Astrocyte of the cerebellum (primary cell): ENCODE measurements around the gene GSTT2B.
"Not testable (repeated sequence)": the region's sequence is repeated elsewhere in the genome, so short reads cannot be mapped to it uniquely, and the experiment has no call there.

Experiments used
- DNase-seq: peaks from one replicate; pipeline ENCODE4 v3.0.0-alpha.2; 2011; ENCODE audit warnings: low read depth
- H3K4me3 ChIP-seq: 2 replicates; pipeline ENCODE4 v1.5.1; 2011; ENCODE audit warnings: mild to moderate bottlenecking, low read depth, low read length, moderate library complexity
- in situ Hi-C: cut with HindIII; loops from 2 replicates; pipeline ENCODE4 v1.10.0; 2017; ENCODE audit warnings: low sequenced_read_pairs
- TF ChIP-seq, protein P1 (sequence below): IDR thresholded peaks from 2 replicates; pipeline ENCODE4 v1.5.1; 2012; ENCODE audit warnings: low read length, low read depth, moderate library complexity, mild to moderate bottlenecking; ENCODE audit errors: missing control alignments

Gene GSTT2B

DNA sequence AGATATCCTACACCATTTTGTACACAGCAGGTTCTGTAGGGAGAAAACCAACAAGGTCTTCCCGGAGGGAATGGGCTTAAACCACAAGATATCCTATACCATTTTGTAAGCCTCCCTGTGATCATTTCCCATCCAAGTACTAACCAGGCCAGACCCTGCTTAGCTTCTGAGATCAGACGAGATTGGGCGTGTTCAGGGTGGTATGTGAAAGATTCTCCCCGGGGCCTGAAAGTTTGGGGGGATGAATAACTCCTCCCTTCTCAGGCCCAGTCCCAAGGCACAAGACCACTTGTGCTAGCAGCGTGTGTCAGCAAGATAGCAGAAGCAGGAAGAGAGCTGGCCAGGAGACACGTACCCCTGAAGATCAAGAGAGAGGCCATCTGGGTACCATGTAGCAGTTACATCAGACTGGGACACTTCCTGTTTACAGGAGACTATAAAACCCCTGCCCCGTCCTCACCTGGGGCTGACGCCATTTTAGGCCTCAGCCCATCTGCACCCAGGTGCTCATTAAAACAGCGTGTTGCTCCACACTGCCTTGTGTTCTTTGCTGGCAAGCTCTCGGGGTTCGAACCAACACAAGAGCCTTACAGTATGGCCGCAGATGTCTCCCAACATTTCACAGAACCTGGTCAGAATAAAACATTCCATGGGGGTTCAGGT is 49.5 kb downstream of the GSTT2B start:
- no peak for DNase-seq
- no peak overlapping the region for H3K4me3 ChIP-seq
- in situ Hi-C loops: no loop called here
- TF ChIP-seq, protein P1, sequence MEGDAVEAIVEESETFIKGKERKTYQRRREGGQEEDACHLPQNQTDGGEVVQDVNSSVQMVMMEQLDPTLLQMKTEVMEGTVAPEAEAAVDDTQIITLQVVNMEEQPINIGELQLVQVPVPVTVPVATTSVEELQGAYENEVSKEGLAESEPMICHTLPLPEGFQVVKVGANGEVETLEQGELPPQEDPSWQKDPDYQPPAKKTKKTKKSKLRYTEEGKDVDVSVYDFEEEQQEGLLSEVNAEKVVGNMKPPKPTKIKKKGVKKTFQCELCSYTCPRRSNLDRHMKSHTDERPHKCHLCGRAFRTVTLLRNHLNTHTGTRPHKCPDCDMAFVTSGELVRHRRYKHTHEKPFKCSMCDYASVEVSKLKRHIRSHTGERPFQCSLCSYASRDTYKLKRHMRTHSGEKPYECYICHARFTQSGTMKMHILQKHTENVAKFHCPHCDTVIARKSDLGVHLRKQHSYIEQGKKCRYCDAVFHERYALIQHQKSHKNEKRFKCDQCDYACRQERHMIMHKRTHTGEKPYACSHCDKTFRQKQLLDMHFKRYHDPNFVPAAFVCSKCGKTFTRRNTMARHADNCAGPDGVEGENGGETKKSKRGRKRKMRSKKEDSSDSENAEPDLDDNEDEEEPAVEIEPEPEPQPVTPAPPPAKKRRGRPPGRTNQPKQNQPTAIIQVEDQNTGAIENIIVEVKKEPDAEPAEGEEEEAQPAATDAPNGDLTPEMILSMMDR: no peak

DNA sequence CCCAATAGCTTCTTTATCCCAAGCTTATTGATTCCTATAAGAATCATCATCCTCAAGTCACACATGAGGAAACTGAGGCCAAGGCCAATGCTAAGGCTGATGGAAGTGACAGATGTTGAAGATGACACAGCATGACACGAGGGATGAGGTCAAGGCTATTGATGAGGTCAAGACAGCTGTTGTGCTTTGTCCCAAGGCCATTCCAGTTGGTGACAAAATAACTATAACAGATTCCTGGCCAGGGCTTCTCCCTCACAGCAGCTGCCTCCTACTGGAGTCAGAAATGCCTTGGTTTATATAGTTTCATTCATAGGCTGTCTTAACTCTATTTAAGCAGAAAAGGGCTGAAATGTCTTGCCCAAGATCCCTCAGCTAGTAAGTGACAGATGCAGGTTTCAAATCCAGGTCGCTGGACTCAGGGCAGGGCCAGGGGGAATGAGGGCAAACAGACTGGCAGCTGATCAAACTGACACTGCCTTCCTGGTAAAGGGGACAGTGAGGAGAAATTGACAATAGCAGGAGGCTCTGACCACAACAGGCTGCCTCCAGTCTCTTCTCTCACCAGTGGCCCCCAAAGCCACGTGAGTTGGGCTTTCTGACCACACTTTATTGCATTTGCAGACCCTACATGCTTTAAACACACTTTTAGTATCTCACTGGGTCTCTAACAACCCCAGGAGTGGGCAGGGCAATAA is 50.4 kb downstream of the GSTT2B start:
- no peak overlapping the region for H3K4me3 ChIP-seq
- in situ Hi-C loops: no loop called here
- TF ChIP-seq, protein P1: no peak
- no peak for DNase-seq

DNA sequence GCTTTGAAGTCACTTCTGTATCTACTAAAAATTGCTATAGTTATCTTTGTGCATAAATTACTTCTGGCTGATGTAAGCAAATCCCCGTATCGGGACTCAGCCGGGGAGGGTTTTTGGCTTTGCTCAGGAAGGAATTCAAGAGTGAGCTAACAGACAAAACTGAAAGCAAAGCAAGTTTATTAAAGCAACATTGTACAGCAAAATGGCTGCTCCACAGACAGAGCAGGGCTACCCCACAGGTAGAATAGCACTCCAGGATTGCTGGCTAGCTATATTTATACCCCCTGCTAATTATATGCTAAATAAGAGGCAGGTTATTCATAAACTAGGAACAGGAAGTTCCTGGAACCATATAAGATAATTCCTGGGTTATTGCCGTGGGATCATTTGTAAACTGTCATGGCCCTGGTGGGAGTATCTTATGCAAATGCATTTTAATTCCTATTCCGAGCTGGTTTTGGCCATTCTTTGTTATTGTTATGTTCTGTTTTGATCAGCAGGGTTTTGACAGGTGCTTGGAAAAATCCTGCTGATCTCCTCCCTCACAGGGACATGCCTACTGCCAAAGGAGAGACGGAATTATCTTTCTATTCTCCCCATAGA is 51.6 kb downstream of the GSTT2B start:
- H3K4me3 ChIP-seq: no peak overlapping the region
- TF ChIP-seq, protein P1: no peak
- DNase-seq: no peak
- in situ Hi-C loops: no loop called here

DNA sequence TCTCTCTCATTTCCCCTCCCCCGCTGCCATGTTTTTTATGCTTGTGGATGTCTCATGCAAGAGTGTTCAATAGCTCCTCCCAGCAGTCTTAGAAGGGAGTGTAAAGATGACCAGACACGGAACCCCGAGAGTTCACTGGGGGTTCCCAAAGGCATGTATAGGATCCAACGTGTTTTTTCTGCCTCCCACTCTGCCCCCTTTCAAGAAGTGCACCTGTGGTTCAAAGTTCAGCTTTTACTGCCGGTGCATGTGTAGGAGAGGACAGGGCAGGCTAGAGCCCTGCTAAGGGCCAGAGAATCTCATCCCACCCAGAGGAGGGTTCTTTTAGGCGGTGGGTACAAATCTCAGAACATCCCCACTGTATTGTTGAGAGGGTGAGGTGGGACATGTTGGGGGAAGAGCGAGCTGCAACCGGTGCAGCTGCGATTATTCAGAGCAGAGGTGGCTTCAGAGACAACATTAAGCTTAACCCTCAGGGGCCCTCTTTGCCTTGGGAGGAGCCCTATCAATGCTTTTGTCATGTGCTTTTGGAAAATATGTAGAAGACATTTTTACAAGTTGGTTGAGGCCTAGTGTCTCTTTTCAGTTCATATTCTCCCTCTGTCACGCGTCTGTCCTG is 52.3 kb downstream of the GSTT2B start:
- no peak for DNase-seq
- H3K4me3 ChIP-seq: no peak overlapping the region
- TF ChIP-seq, protein P1: no peak
- in situ Hi-C loops: no loop called here

DNA sequence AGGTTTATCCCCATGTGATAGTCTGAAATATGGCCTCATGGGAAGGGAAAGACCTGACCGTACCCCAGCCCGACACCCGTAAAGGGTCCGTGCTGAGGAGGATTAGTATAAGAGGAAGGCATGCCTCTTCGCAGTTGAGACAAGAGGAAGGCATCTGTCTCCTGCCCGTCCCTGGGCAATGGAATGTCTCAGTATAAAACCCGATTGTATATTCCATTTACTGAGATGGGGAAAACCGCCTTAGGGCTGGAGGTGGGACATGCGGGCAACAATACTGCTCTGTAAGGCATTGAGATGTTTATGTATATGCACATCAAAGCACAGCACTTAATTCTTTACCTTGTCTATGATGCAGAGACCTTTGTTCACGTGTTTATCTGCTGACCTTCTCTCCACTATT is 53.6 kb downstream of the GSTT2B start:
- H3K4me3 ChIP-seq, in situ Hi-C loops, DNase-seq: not testable (repeated sequence)
